Suprapubic skin (tissue), 4 donors: ENCODE measurements around the gene SMAD2.

Experiments used
- CTCF ChIP-seq, 2 donors: fragments of 200-600 bp in 1 of 2; fragments of 450-650 bp in 1 of 2; sonication (generic) in 1 of 2; IDR thresholded peaks; one replicate each; pipeline ENCODE4 v1.5.1; 2016 to 2019; ENCODE audit warnings: antibody characterized with exemption in 2 of 2, mild to moderate bottlenecking in 1 of 2, moderate library complexity in 1 of 2
- EP300 ChIP-seq: sonication (generic); formaldehyde crosslinking; IDR thresholded peaks from one replicate; pipeline ENCODE4 v1.6.1; 2017; ENCODE audit warnings: antibody characterized with exemption
- POLR2A ChIP-seq, 2 donors: fragments of 450-650 bp; IDR thresholded peaks; one replicate each; pipeline ENCODE4 v1.6.1; 2017; ENCODE audit warnings: antibody characterized with exemption in 2 of 2, mild to moderate bottlenecking in 2 of 2, moderate library complexity in 2 of 2
- POLR2AphosphoS5 ChIP-seq, 3 donors: sonication (generic); formaldehyde crosslinking; IDR thresholded peaks; one replicate each; pipeline ENCODE4 v1.6.1; 2017; ENCODE audit warnings: antibody characterized with exemption in 3 of 3

DNA sequence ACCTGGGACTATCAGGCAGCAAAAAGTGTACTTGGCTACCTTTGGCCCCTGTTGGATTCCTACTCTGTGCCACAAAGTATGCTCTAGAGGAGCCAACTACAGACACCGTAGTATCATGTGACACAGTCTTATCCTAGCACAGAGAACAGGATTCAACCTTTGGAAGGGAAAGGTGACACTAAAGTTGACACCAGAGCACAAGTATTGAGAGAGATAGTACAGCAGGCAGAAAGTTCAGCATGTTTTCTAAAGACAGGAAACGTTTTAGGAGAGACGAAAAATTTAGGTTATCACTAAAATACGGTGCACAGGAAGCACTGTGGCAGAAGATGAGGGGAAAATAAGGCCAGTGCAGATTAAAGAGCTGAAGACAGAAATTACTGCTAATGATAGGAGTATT lies 18.6 kb downstream of the SMAD2 start:
- TF ChIP-seq CTCF (IDR thresholded peaks at IDR 0.05) (no peak), EP300 (no peak), POLR2A (IDR thresholded peaks at IDR 0.05) (no peak), POLR2AphosphoS5 (IDR thresholded peaks at IDR 0.05) (no peak)
